ENCODE data around the gene TBC1D14. TPM values are rescaled to one million over a fixed set of nuclear protein-coding genes. Genes with fewer than 3 reads are reported as not detected.
A peak's percentile ranks its signal among the peaks of the same experiment; 100 is the strongest.
"Not testable (repeated sequence)": the region's sequence is repeated elsewhere in the genome, so short reads cannot be mapped to it uniquely, and the experiment has no call there.

TBC1D14 gene
- total and polyA plus RNA-seq, 11 donors = 9.8 to 51.0 (median 34.3) TPM

GRCh38 chr4:6905516-6906445 lies 3.8 kb upstream of the TBC1D14 start:
- no peak for TF ChIP-seq POLR2A (IDR thresholded peaks at IDR 0.05)
- TF ChIP-seq, protein P1, sequence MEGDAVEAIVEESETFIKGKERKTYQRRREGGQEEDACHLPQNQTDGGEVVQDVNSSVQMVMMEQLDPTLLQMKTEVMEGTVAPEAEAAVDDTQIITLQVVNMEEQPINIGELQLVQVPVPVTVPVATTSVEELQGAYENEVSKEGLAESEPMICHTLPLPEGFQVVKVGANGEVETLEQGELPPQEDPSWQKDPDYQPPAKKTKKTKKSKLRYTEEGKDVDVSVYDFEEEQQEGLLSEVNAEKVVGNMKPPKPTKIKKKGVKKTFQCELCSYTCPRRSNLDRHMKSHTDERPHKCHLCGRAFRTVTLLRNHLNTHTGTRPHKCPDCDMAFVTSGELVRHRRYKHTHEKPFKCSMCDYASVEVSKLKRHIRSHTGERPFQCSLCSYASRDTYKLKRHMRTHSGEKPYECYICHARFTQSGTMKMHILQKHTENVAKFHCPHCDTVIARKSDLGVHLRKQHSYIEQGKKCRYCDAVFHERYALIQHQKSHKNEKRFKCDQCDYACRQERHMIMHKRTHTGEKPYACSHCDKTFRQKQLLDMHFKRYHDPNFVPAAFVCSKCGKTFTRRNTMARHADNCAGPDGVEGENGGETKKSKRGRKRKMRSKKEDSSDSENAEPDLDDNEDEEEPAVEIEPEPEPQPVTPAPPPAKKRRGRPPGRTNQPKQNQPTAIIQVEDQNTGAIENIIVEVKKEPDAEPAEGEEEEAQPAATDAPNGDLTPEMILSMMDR (IDR thresholded peaks at IDR 0.05) = no peak
- no peak overlapping the region for H3K4me3 ChIP-seq
- no peaks in the 10 kb centered on the region for H3K27me3 ChIP-seq
- peaks cover 4 to 34% (median 23%) of the 10 kb centered on the region in 12 donors for H3K4me1 ChIP-seq
- WGBS, 4 donors = 86 to 93% (median 88%) methylated on average over 13 of the region's 13 CpGs
- ATAC-seq = no peak
- intact Hi-C loops (cut with DNase I) = loop anchor here in 9 of 10 donors (5.0 to 10.0 kb wide), 6 partner anchors 79 to 169 kb away; partner anchors contain the start of genes TADA2B (in 2 of the 9) and GRPEL1 (in 1 of the 9)
- no peak overlapping the region for H3K27ac ChIP-seq
- H3K36me3 ChIP-seq = no peaks in the 10 kb centered on the region
- peak in 1 of 5 donors; percentile 49 for DNase-seq
- no peaks in the 10 kb centered on the region for H3K9me3 ChIP-seq

GRCh38 chr4:6906486-6906885 lies 3.1 kb upstream of the TBC1D14 start:
- DNase-seq, H3K27me3 ChIP-seq, H3K4me3 ChIP-seq, H3K36me3 ChIP-seq, ATAC-seq, H3K9me3 ChIP-seq, H3K27ac ChIP-seq: not testable (repeated sequence)
- intact Hi-C loops (cut with DNase I) = loop anchor here in 9 of 10 donors (5.0 to 10.0 kb wide), 6 partner anchors 78 to 168 kb away; partner anchors contain the start of genes TADA2B (in 2 of the 9) and GRPEL1 (in 1 of the 9)
- H3K4me1 ChIP-seq = peaks cover 4 to 39% (median 27%) of the 10 kb centered on the region in 12 donors
- 90 to 94% (median 92%) methylated on average over 6 of the region's 6 CpGs for WGBS, 4 donors

DNA sequence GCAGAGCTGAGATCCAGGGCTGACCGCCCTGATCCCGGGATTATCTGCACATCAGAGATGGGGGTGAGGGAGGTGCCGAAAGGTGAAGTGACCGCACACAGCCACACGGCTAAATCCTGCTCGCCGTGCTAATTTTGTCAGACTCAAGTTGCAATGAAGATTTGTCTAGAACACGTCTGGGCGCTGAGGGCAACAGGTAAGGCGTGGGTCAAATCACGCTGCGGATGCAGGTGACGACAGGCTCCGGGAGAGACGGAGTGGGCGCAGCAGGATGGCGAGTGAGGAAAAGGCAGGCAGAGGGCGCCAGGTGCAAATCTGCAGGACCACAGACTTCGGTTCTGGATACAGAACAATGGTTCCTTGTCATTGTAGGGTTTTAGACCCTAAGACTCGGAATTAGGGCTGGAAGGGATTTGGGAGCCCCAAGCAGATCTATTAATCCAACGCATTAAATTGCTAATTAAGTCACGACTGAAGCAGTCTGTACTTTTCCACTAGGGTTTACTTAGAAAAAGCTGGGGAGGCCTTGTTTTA lies 1.9 kb upstream of the TBC1D14 start:
- H3K36me3 ChIP-seq = no peaks in the 10 kb centered on the region
- DNase-seq (peak in 1 of 5 donors; percentile 56), ATAC-seq (no peak)
- no peaks in the 10 kb centered on the region for H3K9me3 ChIP-seq
- peaks cover 4 to 43% (median 33%) of the 10 kb centered on the region in 12 donors for H3K4me1 ChIP-seq
- no peak overlapping the region for H3K27ac ChIP-seq
- H3K4me3 ChIP-seq = peak overlapping the region in 1 of 12 donors; percentile 91
- no peaks in the 10 kb centered on the region for H3K27me3 ChIP-seq
- WGBS, 4 donors = 17 to 43% (median 26%) methylated on average over 22 of the region's 22 CpGs
- intact Hi-C loops (cut with DNase I) = loop anchor here (1.0 to 10.0 kb wide), 8 partner anchors 77 to 167 kb away; partner anchors contain the start of genes TADA2B (in 2 of the 10) and GRPEL1 (in 1 of the 10)
- TF ChIP-seq POLR2A (IDR thresholded peaks at IDR 0.05) = no peak
- TF ChIP-seq, protein P1 (IDR thresholded peaks at IDR 0.05) = peak in 10 of 12 donors; percentile 19 to 57 (median 44)

- H3K27ac ChIP-seq = peak overlapping the region in 11 of 12 donors; percentile 95 to 100 (median 99)
- WGBS, 4 donors = 19 to 25% (median 22%) methylated on average over 13 to 15 of the region's 15 CpGs
- ATAC-seq = no peak
- DNase-seq = no peak
- intact Hi-C loops (cut with DNase I) = loop anchor here (1.0 to 10.0 kb wide), 9 partner anchors 76 to 166 kb away; partner anchors contain the start of genes TADA2B (in 2 of the 10) and GRPEL1 (in 1 of the 10)
- peak overlapping the region; percentile 54 to 99 (median 90) for H3K4me3 ChIP-seq
- no peaks in the 10 kb centered on the region for H3K9me3 ChIP-seq
- H3K36me3 ChIP-seq = no peaks in the 10 kb centered on the region
- no peaks in the 10 kb centered on the region for H3K27me3 ChIP-seq
- TF ChIP-seq, protein P1 (IDR thresholded peaks at IDR 0.05) = no peak
- TF ChIP-seq POLR2A (IDR thresholded peaks at IDR 0.05) = no peak
- H3K4me1 ChIP-seq = peaks cover 4 to 51% (median 34%) of the 10 kb centered on the region in 12 donors
These were observed 1.1 kb upstream of the TBC1D14 start for GRCh38 chr4:6908432-6909112.

Data from heart left ventricle (tissue), 16 donors.